ENCODE results near the gene MTFP1. TPM values are rescaled to one million over a fixed set of nuclear protein-coding genes. Genes with fewer than 3 reads are reported as not detected.

Gene MTFP1
- total and polyA plus RNA-seq, 9 of the 15 experiments (the other 6 are each of a cell fraction or from before 2014, with no cell fraction given) = 10.7 to 52.0 (median 30.1) TPM

DNA sequence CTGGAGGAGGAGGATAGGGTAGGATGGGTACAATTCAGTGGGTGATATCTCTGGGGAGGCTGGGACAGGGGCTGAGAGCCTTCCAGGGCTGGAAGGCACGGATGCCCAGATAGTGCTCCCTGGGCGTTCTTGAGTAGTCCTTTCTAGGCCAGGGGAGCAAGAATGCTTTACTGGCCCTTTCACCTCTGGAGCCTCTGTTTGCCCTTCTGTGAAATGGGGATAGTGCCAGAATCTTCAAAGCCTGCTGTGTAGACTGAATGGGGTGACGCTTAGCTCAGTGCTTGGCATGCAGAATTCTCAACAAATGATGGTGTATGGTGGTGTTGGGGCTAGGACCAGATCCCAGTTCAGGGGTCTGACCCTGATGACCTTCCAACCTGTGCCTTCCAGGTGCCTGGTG, 7.7 kb downstream of the MTFP1 start (continued):
- TF ChIP-seq, protein P1, sequence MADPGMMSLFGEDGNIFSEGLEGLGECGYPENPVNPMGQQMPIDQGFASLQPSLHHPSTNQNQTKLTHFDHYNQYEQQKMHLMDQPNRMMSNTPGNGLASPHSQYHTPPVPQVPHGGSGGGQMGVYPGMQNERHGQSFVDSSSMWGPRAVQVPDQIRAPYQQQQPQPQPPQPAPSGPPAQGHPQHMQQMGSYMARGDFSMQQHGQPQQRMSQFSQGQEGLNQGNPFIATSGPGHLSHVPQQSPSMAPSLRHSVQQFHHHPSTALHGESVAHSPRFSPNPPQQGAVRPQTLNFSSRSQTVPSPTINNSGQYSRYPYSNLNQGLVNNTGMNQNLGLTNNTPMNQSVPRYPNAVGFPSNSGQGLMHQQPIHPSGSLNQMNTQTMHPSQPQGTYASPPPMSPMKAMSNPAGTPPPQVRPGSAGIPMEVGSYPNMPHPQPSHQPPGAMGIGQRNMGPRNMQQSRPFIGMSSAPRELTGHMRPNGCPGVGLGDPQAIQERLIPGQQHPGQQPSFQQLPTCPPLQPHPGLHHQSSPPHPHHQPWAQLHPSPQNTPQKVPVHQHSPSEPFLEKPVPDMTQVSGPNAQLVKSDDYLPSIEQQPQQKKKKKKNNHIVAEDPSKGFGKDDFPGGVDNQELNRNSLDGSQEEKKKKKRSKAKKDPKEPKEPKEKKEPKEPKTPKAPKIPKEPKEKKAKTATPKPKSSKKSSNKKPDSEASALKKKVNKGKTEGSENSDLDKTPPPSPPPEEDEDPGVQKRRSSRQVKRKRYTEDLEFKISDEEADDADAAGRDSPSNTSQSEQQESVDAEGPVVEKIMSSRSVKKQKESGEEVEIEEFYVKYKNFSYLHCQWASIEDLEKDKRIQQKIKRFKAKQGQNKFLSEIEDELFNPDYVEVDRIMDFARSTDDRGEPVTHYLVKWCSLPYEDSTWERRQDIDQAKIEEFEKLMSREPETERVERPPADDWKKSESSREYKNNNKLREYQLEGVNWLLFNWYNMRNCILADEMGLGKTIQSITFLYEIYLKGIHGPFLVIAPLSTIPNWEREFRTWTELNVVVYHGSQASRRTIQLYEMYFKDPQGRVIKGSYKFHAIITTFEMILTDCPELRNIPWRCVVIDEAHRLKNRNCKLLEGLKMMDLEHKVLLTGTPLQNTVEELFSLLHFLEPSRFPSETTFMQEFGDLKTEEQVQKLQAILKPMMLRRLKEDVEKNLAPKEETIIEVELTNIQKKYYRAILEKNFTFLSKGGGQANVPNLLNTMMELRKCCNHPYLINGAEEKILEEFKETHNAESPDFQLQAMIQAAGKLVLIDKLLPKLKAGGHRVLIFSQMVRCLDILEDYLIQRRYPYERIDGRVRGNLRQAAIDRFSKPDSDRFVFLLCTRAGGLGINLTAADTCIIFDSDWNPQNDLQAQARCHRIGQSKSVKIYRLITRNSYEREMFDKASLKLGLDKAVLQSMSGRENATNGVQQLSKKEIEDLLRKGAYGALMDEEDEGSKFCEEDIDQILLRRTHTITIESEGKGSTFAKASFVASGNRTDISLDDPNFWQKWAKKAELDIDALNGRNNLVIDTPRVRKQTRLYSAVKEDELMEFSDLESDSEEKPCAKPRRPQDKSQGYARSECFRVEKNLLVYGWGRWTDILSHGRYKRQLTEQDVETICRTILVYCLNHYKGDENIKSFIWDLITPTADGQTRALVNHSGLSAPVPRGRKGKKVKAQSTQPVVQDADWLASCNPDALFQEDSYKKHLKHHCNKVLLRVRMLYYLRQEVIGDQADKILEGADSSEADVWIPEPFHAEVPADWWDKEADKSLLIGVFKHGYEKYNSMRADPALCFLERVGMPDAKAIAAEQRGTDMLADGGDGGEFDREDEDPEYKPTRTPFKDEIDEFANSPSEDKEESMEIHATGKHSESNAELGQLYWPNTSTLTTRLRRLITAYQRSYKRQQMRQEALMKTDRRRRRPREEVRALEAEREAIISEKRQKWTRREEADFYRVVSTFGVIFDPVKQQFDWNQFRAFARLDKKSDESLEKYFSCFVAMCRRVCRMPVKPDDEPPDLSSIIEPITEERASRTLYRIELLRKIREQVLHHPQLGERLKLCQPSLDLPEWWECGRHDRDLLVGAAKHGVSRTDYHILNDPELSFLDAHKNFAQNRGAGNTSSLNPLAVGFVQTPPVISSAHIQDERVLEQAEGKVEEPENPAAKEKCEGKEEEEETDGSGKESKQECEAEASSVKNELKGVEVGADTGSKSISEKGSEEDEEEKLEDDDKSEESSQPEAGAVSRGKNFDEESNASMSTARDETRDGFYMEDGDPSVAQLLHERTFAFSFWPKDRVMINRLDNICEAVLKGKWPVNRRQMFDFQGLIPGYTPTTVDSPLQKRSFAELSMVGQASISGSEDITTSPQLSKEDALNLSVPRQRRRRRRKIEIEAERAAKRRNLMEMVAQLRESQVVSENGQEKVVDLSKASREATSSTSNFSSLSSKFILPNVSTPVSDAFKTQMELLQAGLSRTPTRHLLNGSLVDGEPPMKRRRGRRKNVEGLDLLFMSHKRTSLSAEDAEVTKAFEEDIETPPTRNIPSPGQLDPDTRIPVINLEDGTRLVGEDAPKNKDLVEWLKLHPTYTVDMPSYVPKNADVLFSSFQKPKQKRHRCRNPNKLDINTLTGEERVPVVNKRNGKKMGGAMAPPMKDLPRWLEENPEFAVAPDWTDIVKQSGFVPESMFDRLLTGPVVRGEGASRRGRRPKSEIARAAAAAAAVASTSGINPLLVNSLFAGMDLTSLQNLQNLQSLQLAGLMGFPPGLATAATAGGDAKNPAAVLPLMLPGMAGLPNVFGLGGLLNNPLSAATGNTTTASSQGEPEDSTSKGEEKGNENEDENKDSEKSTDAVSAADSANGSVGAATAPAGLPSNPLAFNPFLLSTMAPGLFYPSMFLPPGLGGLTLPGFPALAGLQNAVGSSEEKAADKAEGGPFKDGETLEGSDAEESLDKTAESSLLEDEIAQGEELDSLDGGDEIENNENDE (IDR thresholded peaks at IDR 0.05; ENCODE audit: low read depth, low read length) = no peak
- no peak for TF ChIP-seq ZNF76 (CRISPR knock-in tag; IDR thresholded peaks at IDR 0.05; ENCODE audit: borderline replicate concordance)
- no peak for TF ChIP-seq MYNN (IDR thresholded peaks at IDR 0.05)
- no peak for TF ChIP-seq MYNN (CRISPR knock-in tag; IDR thresholded peaks at IDR 0.05)
- no peak for TF ChIP-seq HMBOX1 (IDR thresholded peaks at IDR 0.05)
- no peak for TF ChIP-seq MCM5 (IDR thresholded peaks at IDR 0.05; ENCODE audit: low read depth)
- no peak for TF ChIP-seq NFATC3 (IDR thresholded peaks at IDR 0.05)
